A673 (cell line): ENCODE measurements around the gene BCR. TPM values are rescaled to one million over a fixed set of nuclear protein-coding genes. Genes with fewer than 3 reads are reported as not detected.
A peak's percentile ranks its signal among the peaks of the same experiment; 100 is the strongest.

Experiments
- Bru-seq: library from RNA; stranded (reverse); fragments of 400-500 nt; gene quantifications from one replicate; lab custom pipeline; 2021; lab: Mats Ljungman, UMichigan
- BruChase-seq, 2 experiments: library from RNA; stranded (reverse); fragments of 400-500 nt; gene quantifications; one replicate each; lab custom pipeline; 2021; lab: Mats Ljungman, UMichigan
- BruUV-seq: library from RNA; stranded (reverse); fragments of 400-500 nt; replicated peaks from 2 replicates; lab custom pipeline; 2021; lab: Mats Ljungman, UMichigan
- CTCF ChIA-PET: fragments of 300-600 bp; sonication (Branson Sonifier 250); formaldehyde crosslinking; loops from one replicate; lab custom pipeline; 2022; ENCODE audit warnings: antibody characterized with exemption; lab: Charles Lee
- POLR2A ChIA-PET: fragments of 300-600 bp; sonication (Branson Sonifier 250); formaldehyde crosslinking; loops from one replicate; lab custom pipeline; 2022; ENCODE audit warnings: antibody characterized with exemption; ENCODE audit not compliant: low non-redundant PET; lab: Charles Lee
- DNase-seq: peaks from one replicate; pipeline ENCODE4 v3.0.0-alpha.2; 2015; ENCODE audit warnings: low spot score
- H3K27ac ChIP-seq: fragments of 200-600 bp; sonication (generic); 2 replicates; pipeline ENCODE4 v1.5.1; 2016; ENCODE audit warnings: mixed run types, low read depth, mild to moderate bottlenecking, mixed read lengths, antibody characterized with exemption, low read length; ENCODE audit not compliant: poor library complexity, severe bottlenecking
- H3K27me3 ChIP-seq: fragments of 200-600 bp; sonication (generic); replicated peaks from 2 replicates; pipeline ENCODE4 v1.6.1; 2017; ENCODE audit warnings: mixed run types, low read depth, mild to moderate bottlenecking, mixed read lengths, antibody characterized with exemption, low read length; ENCODE audit not compliant: insufficient read depth, poor library complexity
- H3K36me3 ChIP-seq: fragments of 200-600 bp; sonication (generic); 2 replicates; pipeline ENCODE4 v1.6.1; 2016; ENCODE audit warnings: mixed run types, mild to moderate bottlenecking, mixed read lengths, antibody characterized with exemption, low read length; ENCODE audit not compliant: insufficient read depth, poor library complexity, severe bottlenecking
- H3K4me1 ChIP-seq: fragments of 200-600 bp; sonication (generic); 2 replicates; pipeline ENCODE4 v1.6.1; 2017; ENCODE audit warnings: mixed run types, mild to moderate bottlenecking, mixed read lengths, antibody characterized with exemption, low read length; ENCODE audit not compliant: insufficient read depth, poor library complexity, severe bottlenecking
- H3K4me3 ChIP-seq: fragments of 200-600 bp; sonication (generic); 2 replicates; pipeline ENCODE4 v1.5.1; 2016; ENCODE audit warnings: low read depth, mixed run types, mild to moderate bottlenecking, mixed read lengths, low read length; ENCODE audit not compliant: poor library complexity, severe bottlenecking
- H3K9me3 ChIP-seq: fragments of 200-600 bp; sonication (generic); 2 replicates; pipeline ENCODE4 v1.6.1; 2016; ENCODE audit warnings: mixed run types, low read depth, mild to moderate bottlenecking, mixed read lengths, antibody characterized with exemption, low read length; ENCODE audit not compliant: poor library complexity, severe bottlenecking
- EZH2 ChIP-seq: fragments of 200-600 bp; sonication (generic); IDR thresholded peaks from 2 replicates; pipeline ENCODE4 v1.6.1; 2017; ENCODE audit warnings: borderline replicate concordance, low read depth, mild to moderate bottlenecking, mixed read lengths, antibody characterized with exemption, low read length; ENCODE audit not compliant: poor library complexity, severe bottlenecking
- intact Hi-C: fragments of 100-400 bp; cut with micrococcal nuclease; formaldehyde crosslinking; loops from one replicate; pipeline ENCODE4 v1.10.0; 2022; ENCODE audit not compliant: unreplicated experiment
- long read RNA-seq: library from polyadenylated mRNA; stranded (forward); transcript quantifications from one replicate; pipeline ENCODE4 v2.0.0, GENCODE V29; 2022
- total RNA-seq: library from RNA; stranded (reverse); gene quantifications from 2 replicates; pipeline ENCODE4 v1.2.3, GENCODE V29; 2021
- TF ChIP-seq, protein P1 (sequence below): fragments of 300-800, 200-600 bp; sonication (generic); conservative IDR thresholded peaks from 2 replicates; pipeline ENCODE4 v1.5.1; 2017; ENCODE audit warnings: low read depth, mild to moderate bottlenecking, antibody characterized with exemption, low read length, moderate library complexity, mixed read lengths

Gene BCR
- total RNA-seq: 62.5 and 63.1 TPM in 2 replicates
- Bru-seq, nascent RNA: percentile 68 among the genes with signal in this experiment
- percentile 65 among the genes with signal in this experiment for BruChase-seq, experiment 1, labeled RNA remaining after a 2-hour chase
- percentile 77 among the genes with signal in this experiment for BruChase-seq, experiment 2, labeled RNA remaining after a 6-hour chase
- long read RNA-seq, full-length matches to known transcripts: 53 of 95 reads
- long read RNA-seq, partial matches to known transcripts: 18 of 95 reads
- long read RNA-seq, other reads (novel, unspliced or antisense): 24 of 95 reads

DNA sequence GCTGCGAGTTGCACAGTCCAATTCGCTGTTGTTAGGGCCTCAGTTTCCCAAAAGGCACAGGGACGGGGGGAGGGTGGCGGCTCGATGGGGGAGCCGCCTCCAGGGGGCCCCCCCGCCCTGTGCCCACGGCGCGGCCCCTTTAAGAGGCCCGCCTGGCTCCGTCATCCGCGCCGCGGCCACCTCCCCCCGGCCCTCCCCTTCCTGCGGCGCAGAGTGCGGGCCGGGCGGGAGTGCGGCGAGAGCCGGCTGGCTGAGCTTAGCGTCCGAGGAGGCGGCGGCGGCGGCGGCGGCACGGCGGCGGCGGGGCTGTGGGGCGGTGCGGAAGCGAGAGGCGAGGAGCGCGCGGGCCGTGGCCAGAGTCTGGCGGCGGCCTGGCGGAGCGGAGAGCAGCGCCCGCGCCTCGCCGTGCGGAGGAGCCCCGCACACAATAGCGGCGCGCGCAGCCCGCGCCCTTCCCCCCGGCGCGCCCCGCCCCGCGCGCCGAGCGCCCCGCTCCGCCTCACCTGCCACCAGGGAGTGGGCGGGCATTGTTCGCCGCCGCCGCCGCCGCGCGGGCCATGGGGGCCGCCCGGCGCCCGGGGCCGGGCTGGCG is at the start of gene BCR:
TSS of gene BCR (plus strand) at position 209 of the 592 bp plus-strand sequence. CDS start 452 bp downstream, outside the sequence.
- BruUV-seq: no TSS peak
- no peak for TF ChIP-seq EZH2
- TF ChIP-seq, protein P1, sequence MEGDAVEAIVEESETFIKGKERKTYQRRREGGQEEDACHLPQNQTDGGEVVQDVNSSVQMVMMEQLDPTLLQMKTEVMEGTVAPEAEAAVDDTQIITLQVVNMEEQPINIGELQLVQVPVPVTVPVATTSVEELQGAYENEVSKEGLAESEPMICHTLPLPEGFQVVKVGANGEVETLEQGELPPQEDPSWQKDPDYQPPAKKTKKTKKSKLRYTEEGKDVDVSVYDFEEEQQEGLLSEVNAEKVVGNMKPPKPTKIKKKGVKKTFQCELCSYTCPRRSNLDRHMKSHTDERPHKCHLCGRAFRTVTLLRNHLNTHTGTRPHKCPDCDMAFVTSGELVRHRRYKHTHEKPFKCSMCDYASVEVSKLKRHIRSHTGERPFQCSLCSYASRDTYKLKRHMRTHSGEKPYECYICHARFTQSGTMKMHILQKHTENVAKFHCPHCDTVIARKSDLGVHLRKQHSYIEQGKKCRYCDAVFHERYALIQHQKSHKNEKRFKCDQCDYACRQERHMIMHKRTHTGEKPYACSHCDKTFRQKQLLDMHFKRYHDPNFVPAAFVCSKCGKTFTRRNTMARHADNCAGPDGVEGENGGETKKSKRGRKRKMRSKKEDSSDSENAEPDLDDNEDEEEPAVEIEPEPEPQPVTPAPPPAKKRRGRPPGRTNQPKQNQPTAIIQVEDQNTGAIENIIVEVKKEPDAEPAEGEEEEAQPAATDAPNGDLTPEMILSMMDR: no peak
- Histone ChIP-seq H3K9me3 (no peaks in the 10 kb centered on the region), H3K27ac (peak within 1 kb of the TSS; percentile 75), H3K4me3 (peak within 1 kb of the TSS; percentile 64), H3K4me1 (peaks cover 45% of the 10 kb centered on the region), H3K27me3 (no peaks in the 10 kb centered on the region), H3K36me3 (peaks cover 4% of the 10 kb centered on the region)
- intact Hi-C loops: no loop called here
- ChIA-PET POLR2A (interaction anchor here (0.7 kb wide), 1 partner anchor 443 kb away, joined by 3 read pairs; no protein-coding TSS in a partner anchor), CTCF (interaction anchor here (0.6 to 2.1 kb wide), 3 partner anchors 63 to 223 kb away, joined by 3 to 21 read pairs (median 4); no protein-coding TSS in a partner anchor)
- DNase-seq: peak; percentile 81

DNA sequence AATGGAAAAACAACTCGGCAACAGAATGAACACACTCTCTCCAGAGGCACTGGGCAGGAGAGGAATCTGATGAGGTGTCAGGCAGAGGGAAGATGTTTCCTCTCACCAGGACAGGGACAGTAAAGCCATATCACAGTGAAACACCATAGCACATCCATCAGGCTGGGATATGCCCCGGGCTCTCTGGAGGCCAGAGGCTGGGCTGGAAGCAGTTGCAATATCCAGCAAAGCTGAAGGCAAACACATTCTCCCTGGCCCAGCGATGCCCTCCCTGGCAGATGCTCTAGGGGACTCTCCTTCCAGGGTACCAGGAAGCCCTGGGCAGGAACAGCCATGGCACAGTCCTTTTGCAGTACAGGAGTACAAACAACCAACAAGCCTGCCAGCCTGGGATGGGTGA is 49.6 kb upstream of the BCR start:
- intact Hi-C loops: no loop called here
- Histone ChIP-seq H3K9me3 (no peaks in the 10 kb centered on the region), H3K4me1 (no peaks in the 10 kb centered on the region), H3K36me3 (no peaks in the 10 kb centered on the region), H3K4me3 (no peak overlapping the region), H3K27me3 (no peaks in the 10 kb centered on the region), H3K27ac (no peak overlapping the region)
- ChIA-PET POLR2A (no interaction called here), CTCF (interaction anchor here (1.8 kb wide), 1 partner anchor 170 kb away, joined by 9 read pairs; no protein-coding TSS in a partner anchor)
- BruUV-seq: no TSS peak
- no peak for TF ChIP-seq EZH2
- TF ChIP-seq, protein P1: no peak
- DNase-seq: no peak

DNA sequence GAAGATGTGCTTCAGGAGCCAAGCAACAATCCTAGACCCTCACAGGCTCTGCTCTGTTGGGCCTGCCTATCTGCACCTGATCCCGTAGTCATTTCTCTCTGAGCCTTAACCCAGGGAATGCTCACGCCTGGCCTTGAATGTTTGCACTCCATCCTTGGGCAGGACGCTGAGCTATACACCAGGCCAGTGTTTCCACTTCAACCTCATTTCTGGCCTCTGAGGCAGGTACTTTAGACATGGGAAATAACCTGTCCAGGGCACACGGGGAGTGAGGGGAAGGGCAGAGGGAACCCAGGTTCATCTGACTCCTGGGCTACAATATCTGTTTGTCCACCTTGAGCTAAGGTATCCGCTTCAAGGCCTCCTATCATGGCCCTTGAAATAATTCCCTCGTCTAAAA is 48.4 kb upstream of the BCR start:
- no TSS peak for BruUV-seq
- TF ChIP-seq, protein P1: no peak
- no peak for TF ChIP-seq EZH2
- H3K4me1 ChIP-seq: no peaks in the 10 kb centered on the region
- H3K9me3 ChIP-seq: no peaks in the 10 kb centered on the region
- no peak overlapping the region for H3K4me3 ChIP-seq
- ChIA-PET CTCF (interaction anchor here (1.8 kb wide), 1 partner anchor 172 kb away, joined by 9 read pairs; no protein-coding TSS in a partner anchor), POLR2A (no interaction called here)
- intact Hi-C loops: no loop called here
- H3K27ac ChIP-seq: no peak overlapping the region
- H3K27me3 ChIP-seq: no peaks in the 10 kb centered on the region
- no peak for DNase-seq
- no peaks in the 10 kb centered on the region for H3K36me3 ChIP-seq
